Common myeloid progenitor, CD34-positive (primary cell): ENCODE measurements around the gene BTNL8.
"Not testable (repeated sequence)": the region's sequence is repeated elsewhere in the genome, so short reads cannot be mapped to it uniquely, and the experiment has no call there.

Experiments used
- CTCF ChIA-PET: fragments of 350-600 bp; sonication (Branson Sonifier 250); formaldehyde crosslinking; loops from one replicate; lab custom pipeline; 2021; ENCODE audit warnings: antibody characterized with exemption; lab: Charles Lee
- POLR2A ChIA-PET: fragments of 350-600 bp; sonication (Branson Sonifier 250); formaldehyde crosslinking; loops from one replicate; lab custom pipeline; 2021; ENCODE audit warnings: antibody characterized with exemption; lab: Charles Lee
- DNase-seq, 3 donors: peaks; one replicate each; pipeline versions ENCODE4 v3.0.0 to v3.0.0-alpha.2; 2013
- H3K27ac ChIP-seq, 2 experiments: 1 replicate in 1 of 2; 2 replicates in 1 of 2; pipeline ENCODE4 v1.7.0; 2013; ENCODE audit warnings: inconsistent platforms in 2 of 2, low read length in 2 of 2, mild to moderate bottlenecking in 2 of 2, low read depth in 1 of 2, moderate library complexity in 1 of 2; ENCODE audit not compliant: severe bottlenecking in 2 of 2, insufficient read depth in 1 of 2, poor library complexity in 1 of 2
- H3K27me3 ChIP-seq, 5 experiments: replicated peaks in 2 of 5; 1 replicate in 3 of 5; 2 replicates in 2 of 5; pipeline versions ENCODE4 v1.6.1 to v1.7.0; 2013; ENCODE audit warnings: low read length in 4 of 5, mild to moderate bottlenecking in 2 of 5, moderate library complexity in 2 of 5, inconsistent platforms in 1 of 5; ENCODE audit not compliant: insufficient read depth in 5 of 5, control insufficient read depth in 4 of 5
- H3K36me3 ChIP-seq, 4 experiments: 1 replicate in 2 of 4; 2 replicates in 2 of 4; pipeline versions ENCODE4 v1.6.1 to v1.7.0; 2013; ENCODE audit warnings: low read length in 3 of 4, control low read depth in 1 of 4, mild to moderate bottlenecking in 1 of 4; ENCODE audit not compliant: control insufficient read depth in 4 of 4, insufficient read depth in 4 of 4
- H3K4me1 ChIP-seq, 4 experiments: 1 replicate in 3 of 4; 2 replicates in 1 of 4; pipeline versions ENCODE4 v1.6.1 to v1.7.1; 2013; ENCODE audit warnings: low read length in 3 of 4, mild to moderate bottlenecking in 3 of 4, control low read depth in 1 of 4, inconsistent platforms in 1 of 4, moderate library complexity in 1 of 4; ENCODE audit not compliant: control insufficient read depth in 4 of 4, insufficient read depth in 4 of 4; ENCODE audit errors: control extremely low read depth in 1 of 4
- H3K4me3 ChIP-seq, 7 experiments: 1 replicate in 4 of 7; 2 replicates in 3 of 7; pipeline versions ENCODE4 v1.5.1 to v1.7.0; 2013; ENCODE audit warnings: mild to moderate bottlenecking in 7 of 7, low read length in 6 of 7, moderate library complexity in 6 of 7, inconsistent platforms in 2 of 7, low read depth in 2 of 7, control low read depth in 1 of 7; ENCODE audit not compliant: insufficient read depth in 4 of 7, control insufficient read depth in 1 of 7; ENCODE audit errors: extremely low read depth in 1 of 7
- H3K9me3 ChIP-seq, 5 experiments: 1 replicate in 4 of 5; 2 replicates in 1 of 5; pipeline versions ENCODE4 v1.6.1 to v1.7.1; 2013; ENCODE audit warnings: low read length in 4 of 5, mild to moderate bottlenecking in 2 of 5, inconsistent platforms in 1 of 5, low read depth in 1 of 5, moderate library complexity in 1 of 5; ENCODE audit not compliant: control insufficient read depth in 4 of 5, insufficient read depth in 2 of 5; ENCODE audit errors: control extremely low read depth in 1 of 5
- WGBS: methylation state at CpG from one replicate; pipeline ENCODE4 v1.1.5; 2013; ENCODE audit not compliant: insufficient coverage; 5-methylcytosine and 5-hydroxymethylcytosine counted together

Gene BTNL8

DNA sequence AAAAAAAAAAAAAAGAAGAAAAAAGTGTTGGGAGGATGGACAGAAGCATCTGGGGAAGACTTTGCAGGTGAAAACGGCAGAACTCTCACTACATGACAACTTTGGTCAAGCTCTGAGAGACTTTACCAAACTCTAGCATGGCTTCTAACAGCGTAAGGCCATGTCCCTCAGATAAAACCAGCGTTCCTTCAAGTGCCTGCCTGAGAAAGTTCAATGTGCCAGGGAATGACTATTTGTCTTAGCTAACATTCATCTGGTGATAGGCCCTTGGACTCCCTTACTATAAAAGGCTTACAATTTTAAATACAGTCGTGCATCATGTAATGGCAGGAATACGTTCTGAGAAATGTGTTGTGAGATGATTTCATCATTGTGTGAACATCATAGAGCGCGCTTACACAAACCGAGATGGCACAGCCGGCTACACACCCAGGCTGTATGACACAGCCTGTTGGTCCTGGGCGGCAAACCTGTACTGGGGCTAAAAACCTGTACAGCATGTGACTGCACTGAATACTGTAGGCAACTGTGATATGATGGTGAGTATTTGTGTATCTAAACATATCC lies 23.0 kb upstream of the BTNL8 start:
- CTCF ChIA-PET: interaction anchor here (1.7 to 2.0 kb wide), 2 partner anchors 13 to 90 kb away, joined by 5 to 7 read pairs; no protein-coding TSS in a partner anchor
- WGBS: 93% methylated on average over 9 of the region's 10 CpGs
- no peak for DNase-seq
- POLR2A ChIA-PET: no interaction called here
- Histone ChIP-seq H3K27ac (no peak overlapping the region), H3K4me1 (peaks cover 0 to 14% (median 0%) of the 10 kb centered on the region in 4 experiments), H3K4me3 (no peak overlapping the region), H3K9me3 (peaks cover 0 to 3% (median 0%) of the 10 kb centered on the region in 5 experiments), H3K27me3 (peaks cover 0 to 4% (median 0%) of the 10 kb centered on the region in 5 experiments), H3K36me3 (no peaks in the 10 kb centered on the region)

DNA sequence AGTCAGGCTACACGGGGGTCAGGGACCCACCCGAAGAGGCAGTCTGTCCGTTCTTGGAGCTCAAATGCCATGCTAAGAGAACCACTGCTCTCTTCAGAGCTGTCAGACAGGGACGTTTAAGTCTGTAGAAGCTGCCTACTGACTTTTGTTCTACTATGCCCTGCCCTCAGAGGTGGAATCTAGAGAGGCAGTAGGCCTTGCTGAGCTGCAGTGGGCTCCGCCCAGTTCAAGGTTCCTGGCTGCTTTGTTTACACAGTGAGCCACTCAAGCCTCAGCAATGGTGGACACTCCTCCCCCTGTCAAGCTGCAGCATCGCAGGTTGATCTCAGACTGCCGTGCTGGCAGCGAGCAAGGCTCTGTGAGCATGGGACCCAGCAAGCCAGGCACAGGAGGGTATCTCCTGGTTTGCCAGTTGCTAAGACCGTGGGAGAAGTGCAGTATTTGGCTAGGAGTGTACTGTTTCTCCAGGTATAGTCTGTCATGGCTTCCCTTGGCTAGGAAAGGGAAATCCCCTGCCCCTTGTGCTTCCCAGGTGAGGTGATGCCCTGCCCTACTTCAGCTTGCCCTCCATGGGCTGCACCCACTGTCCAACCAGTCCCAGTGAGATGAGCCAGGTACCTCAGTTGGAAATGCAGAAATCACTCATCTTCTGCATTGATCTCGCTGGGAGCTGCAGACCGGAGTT lies 13.0 kb upstream of the BTNL8 start:
- POLR2A ChIA-PET, DNase-seq, H3K9me3 ChIP-seq, H3K27ac ChIP-seq, H3K36me3 ChIP-seq, CTCF ChIA-PET, H3K27me3 ChIP-seq, H3K4me3 ChIP-seq, H3K4me1 ChIP-seq: not testable (repeated sequence)
- WGBS: 71% methylated on average over 11 of the region's 11 CpGs

DNA sequence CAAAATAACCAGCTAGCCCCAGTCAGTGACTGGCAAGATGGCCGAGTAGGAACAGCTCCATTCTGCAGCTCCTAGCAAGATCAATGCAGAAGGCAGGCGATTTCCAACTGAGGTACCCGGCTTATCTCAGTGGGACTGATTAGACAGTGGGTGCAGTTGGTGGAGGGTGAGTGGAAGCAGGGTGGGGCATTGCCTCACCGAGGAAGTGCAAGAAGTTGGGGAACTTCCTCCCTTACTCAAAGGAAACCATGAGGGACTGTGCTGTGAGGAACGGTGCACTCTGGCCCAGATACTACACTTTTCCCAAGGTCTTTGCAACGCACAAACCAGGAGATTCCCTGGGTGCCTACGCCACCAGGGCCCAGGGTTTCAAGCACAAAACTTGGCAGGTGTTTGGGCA lies 9.6 kb upstream of the BTNL8 start:
- CTCF ChIA-PET: no interaction called here
- Histone ChIP-seq H3K4me3 (no peak overlapping the region), H3K27me3 (no peaks in the 10 kb centered on the region), H3K9me3 (peaks cover 0 to 10% (median 0%) of the 10 kb centered on the region in 5 experiments), H3K4me1 (no peaks in the 10 kb centered on the region), H3K27ac (no peak overlapping the region), H3K36me3 (no peaks in the 10 kb centered on the region)
- DNase-seq: no peak
- POLR2A ChIA-PET: no interaction called here
- WGBS: 61% methylated on average over 7 of the region's 7 CpGs

DNA sequence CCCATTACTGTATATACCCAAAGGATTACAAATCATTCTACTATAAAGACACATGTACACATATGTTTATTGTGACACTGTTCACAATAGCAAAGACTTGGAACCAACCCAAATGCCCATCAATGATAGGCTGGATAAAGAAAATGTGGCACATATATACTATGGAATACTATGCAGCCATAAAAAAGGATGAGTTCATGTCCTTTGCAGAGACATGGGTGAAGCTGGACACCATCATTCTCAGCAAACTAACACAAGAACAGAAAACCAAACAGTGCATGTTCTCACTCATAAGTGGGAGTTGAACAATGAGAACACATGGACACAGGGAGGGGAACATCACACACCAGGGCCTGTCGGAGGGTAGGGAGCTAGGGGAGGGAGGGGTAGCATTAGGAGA lies 3.6 kb upstream of the BTNL8 start:
- DNase-seq, H3K36me3 ChIP-seq, H3K27me3 ChIP-seq, H3K4me3 ChIP-seq, H3K27ac ChIP-seq, POLR2A ChIA-PET, H3K4me1 ChIP-seq, CTCF ChIA-PET, H3K9me3 ChIP-seq: not testable (repeated sequence)
- whole genome bisulfite sequencing: no CpG with 5 or more reads among the region's 1 CpG

DNA sequence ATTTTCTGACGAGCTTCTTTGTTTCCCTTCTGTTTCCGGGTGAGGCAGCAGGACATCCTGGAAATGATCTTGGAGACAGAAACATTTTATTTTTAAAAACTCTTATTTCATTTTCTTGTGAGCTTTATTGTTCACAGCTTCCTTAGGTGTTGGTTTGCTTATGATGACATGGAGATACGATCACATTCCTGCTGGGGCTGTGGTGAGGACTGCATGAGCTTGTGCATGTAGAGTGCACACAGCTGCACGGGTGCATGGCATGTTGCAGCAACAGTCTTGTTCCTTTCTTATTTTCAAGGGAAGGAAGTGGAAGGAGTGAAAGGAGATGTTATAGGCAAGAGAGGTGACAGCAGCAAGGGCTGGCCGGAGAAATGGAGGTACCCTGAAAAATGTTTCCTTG lies 1.2 kb downstream of the BTNL8 start:
- H3K4me3 ChIP-seq: no peak overlapping the region
- DNase-seq: no peak
- CTCF ChIA-PET: no interaction called here
- no peak overlapping the region for H3K27ac ChIP-seq
- H3K36me3 ChIP-seq: no peaks in the 10 kb centered on the region
- H3K27me3 ChIP-seq: no peaks in the 10 kb centered on the region
- no peaks in the 10 kb centered on the region for H3K4me1 ChIP-seq
- peaks cover 0 to 4% (median 0%) of the 10 kb centered on the region in 5 experiments for H3K9me3 ChIP-seq
- 84% methylated on average over 3 of the region's 5 CpGs for WGBS
- POLR2A ChIA-PET: no interaction called here

DNA sequence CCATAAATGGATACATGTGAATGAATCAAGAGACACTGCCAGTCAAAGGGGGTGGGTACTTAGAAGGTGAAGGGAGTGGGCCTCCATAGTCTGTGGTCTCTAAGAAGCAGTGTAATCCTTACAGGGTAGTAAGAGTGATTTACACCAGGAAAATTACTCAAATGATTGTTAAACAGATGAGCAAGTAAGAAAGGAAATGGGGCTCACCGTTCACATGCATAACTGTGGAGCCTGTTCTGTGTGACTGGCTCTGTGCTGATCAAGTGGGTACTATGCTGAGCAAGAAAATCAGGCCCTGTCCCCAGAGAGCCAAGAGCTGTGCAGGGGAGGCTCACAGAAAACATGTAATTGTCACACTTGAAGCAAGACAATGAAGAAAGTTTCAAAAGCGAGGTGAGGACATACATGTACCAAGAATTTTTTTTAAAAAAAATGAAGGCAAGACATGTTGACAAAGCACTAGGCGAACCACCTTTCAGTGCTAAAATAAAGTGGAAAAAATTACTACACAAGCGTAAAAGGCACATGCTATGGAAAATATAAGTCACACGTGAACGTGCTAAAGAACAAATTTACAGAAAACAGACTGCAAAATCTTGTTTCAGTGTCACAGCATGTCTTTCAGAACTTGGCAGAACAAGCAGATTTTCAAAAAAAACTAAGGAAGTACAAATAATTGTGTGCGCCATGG lies 2.5 kb downstream of the BTNL8 start:
- H3K4me1 ChIP-seq: no peaks in the 10 kb centered on the region
- peaks cover 0 to 4% (median 0%) of the 10 kb centered on the region in 5 experiments for H3K9me3 ChIP-seq
- ChIA-PET POLR2A (no interaction called here), CTCF (no interaction called here)
- no peak overlapping the region for H3K4me3 ChIP-seq
- 89% methylated on average over 6 of the region's 7 CpGs for WGBS
- H3K27ac ChIP-seq: no peak overlapping the region
- H3K27me3 ChIP-seq: no peaks in the 10 kb centered on the region
- no peaks in the 10 kb centered on the region for H3K36me3 ChIP-seq
- DNase-seq: no peak

DNA sequence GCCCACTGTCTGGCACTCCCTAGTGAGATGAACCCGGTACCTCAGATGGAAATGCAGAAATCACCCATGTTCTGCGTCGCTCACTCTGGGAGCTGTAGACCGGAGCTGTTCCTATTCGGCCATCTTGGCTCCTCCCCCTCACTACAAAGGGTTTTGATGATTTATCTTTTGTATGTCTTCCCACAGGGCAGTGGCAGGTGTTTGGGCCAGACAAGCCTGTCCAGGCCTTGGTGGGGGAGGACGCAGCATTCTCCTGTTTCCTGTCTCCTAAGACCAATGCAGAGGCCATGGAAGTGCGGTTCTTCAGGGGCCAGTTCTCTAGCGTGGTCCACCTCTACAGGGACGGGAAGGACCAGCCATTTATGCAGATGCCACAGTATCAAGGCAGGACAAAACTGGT lies 9.4 kb downstream of the BTNL8 start:
- no peaks in the 10 kb centered on the region for H3K36me3 ChIP-seq
- H3K4me3 ChIP-seq: no peak overlapping the region
- H3K27ac ChIP-seq: no peak overlapping the region
- H3K9me3 ChIP-seq: no peaks in the 10 kb centered on the region
- WGBS: 98% methylated on average over 4 of the region's 9 CpGs
- ChIA-PET POLR2A (no interaction called here), CTCF (no interaction called here)
- no peak for DNase-seq
- H3K27me3 ChIP-seq: no peaks in the 10 kb centered on the region
- peaks cover 0 to 2% (median 0%) of the 10 kb centered on the region in 4 experiments for H3K4me1 ChIP-seq
